A673 (cell line): ENCODE measurements around the gene RAB11FIP3. TPM values are rescaled to one million over a fixed set of nuclear protein-coding genes. Genes with fewer than 3 reads are reported as not detected.

Source experiments
- BruUV-seq: library from RNA; stranded (reverse); fragments of 400-500 nt; replicated peaks from 2 replicates; lab custom pipeline; 2021; lab: Mats Ljungman, UMichigan
- CTCF ChIA-PET: fragments of 300-600 bp; sonication (Branson Sonifier 250); formaldehyde crosslinking; loops from one replicate; lab custom pipeline; 2022; ENCODE audit warnings: antibody characterized with exemption; lab: Charles Lee
- POLR2A ChIA-PET: fragments of 300-600 bp; sonication (Branson Sonifier 250); formaldehyde crosslinking; loops from one replicate; lab custom pipeline; 2022; ENCODE audit warnings: antibody characterized with exemption; ENCODE audit not compliant: low non-redundant PET; lab: Charles Lee
- DNase-seq: peaks from one replicate; pipeline ENCODE4 v3.0.0-alpha.2; 2015; ENCODE audit warnings: low spot score
- H3K27ac ChIP-seq: fragments of 200-600 bp; sonication (generic); 2 replicates; pipeline ENCODE4 v1.5.1; 2016; ENCODE audit warnings: mixed run types, low read depth, mild to moderate bottlenecking, mixed read lengths, antibody characterized with exemption, low read length; ENCODE audit not compliant: poor library complexity, severe bottlenecking
- H3K27me3 ChIP-seq: fragments of 200-600 bp; sonication (generic); replicated peaks from 2 replicates; pipeline ENCODE4 v1.6.1; 2017; ENCODE audit warnings: mixed run types, low read depth, mild to moderate bottlenecking, mixed read lengths, antibody characterized with exemption, low read length; ENCODE audit not compliant: insufficient read depth, poor library complexity
- H3K36me3 ChIP-seq: fragments of 200-600 bp; sonication (generic); 2 replicates; pipeline ENCODE4 v1.6.1; 2016; ENCODE audit warnings: mixed run types, mild to moderate bottlenecking, mixed read lengths, antibody characterized with exemption, low read length; ENCODE audit not compliant: insufficient read depth, poor library complexity, severe bottlenecking
- H3K4me1 ChIP-seq: fragments of 200-600 bp; sonication (generic); 2 replicates; pipeline ENCODE4 v1.6.1; 2017; ENCODE audit warnings: mixed run types, mild to moderate bottlenecking, mixed read lengths, antibody characterized with exemption, low read length; ENCODE audit not compliant: insufficient read depth, poor library complexity, severe bottlenecking
- H3K4me3 ChIP-seq: fragments of 200-600 bp; sonication (generic); 2 replicates; pipeline ENCODE4 v1.5.1; 2016; ENCODE audit warnings: low read depth, mixed run types, mild to moderate bottlenecking, mixed read lengths, low read length; ENCODE audit not compliant: poor library complexity, severe bottlenecking
- H3K9me3 ChIP-seq: fragments of 200-600 bp; sonication (generic); 2 replicates; pipeline ENCODE4 v1.6.1; 2016; ENCODE audit warnings: mixed run types, low read depth, mild to moderate bottlenecking, mixed read lengths, antibody characterized with exemption, low read length; ENCODE audit not compliant: poor library complexity, severe bottlenecking
- EZH2 ChIP-seq: fragments of 200-600 bp; sonication (generic); IDR thresholded peaks from 2 replicates; pipeline ENCODE4 v1.6.1; 2017; ENCODE audit warnings: borderline replicate concordance, low read depth, mild to moderate bottlenecking, mixed read lengths, antibody characterized with exemption, low read length; ENCODE audit not compliant: poor library complexity, severe bottlenecking
- intact Hi-C: fragments of 100-400 bp; cut with micrococcal nuclease; formaldehyde crosslinking; loops from one replicate; pipeline ENCODE4 v1.10.0; 2022; ENCODE audit not compliant: unreplicated experiment
- total RNA-seq: library from RNA; stranded (reverse); gene quantifications from 2 replicates; pipeline ENCODE4 v1.2.3, GENCODE V29; 2021
- TF ChIP-seq, protein P1 (sequence below): fragments of 300-800, 200-600 bp; sonication (generic); conservative IDR thresholded peaks from 2 replicates; pipeline ENCODE4 v1.5.1; 2017; ENCODE audit warnings: low read depth, mild to moderate bottlenecking, antibody characterized with exemption, low read length, moderate library complexity, mixed read lengths

The RAB11FIP3 gene
- total RNA-seq, 1 experiment from 2014 or later = 44.8 TPM

DNA sequence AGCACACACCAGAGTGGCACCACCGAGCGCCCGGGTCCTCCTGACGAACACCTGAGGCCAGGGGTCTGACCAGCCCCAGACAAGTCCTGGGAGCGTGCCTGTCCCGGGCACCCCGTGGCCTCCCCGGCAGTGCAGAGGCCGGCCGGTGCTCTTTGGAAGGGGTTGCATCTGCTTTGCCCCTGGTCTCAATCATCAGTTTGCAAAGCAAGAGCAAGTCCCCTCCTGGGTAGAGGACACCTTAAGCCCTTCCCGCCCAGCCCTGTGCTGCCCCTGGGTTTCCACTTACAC lies 90.4 kb downstream of the RAB11FIP3 start:
- no TSS peak for BruUV-seq
- POLR2A ChIA-PET = no interaction called here
- CTCF ChIA-PET = no interaction called here

DNA sequence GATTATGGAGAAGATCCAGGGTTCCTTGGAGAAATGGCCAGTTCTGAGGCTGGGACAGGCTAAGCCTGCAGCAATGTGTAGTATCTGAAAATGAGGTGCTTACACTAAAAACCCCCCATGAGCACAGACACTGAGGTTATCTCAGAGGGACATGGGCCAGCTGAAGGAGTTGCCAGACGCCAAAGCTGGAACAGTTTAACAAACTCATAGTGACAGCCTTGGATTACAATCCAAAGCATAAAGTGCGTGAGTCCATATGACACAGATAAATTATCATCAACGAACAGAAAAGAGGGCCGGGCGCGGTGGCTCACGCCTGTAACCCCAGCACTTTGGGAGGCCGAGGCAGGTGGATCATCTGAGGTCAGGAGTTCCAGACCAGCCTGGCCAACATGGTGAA lies 90.9 kb downstream of the RAB11FIP3 start:
- no peaks in the 10 kb centered on the region for H3K9me3 ChIP-seq
- no peaks in the 10 kb centered on the region for H3K27me3 ChIP-seq
- no peak for TF ChIP-seq EZH2
- TF ChIP-seq, protein P1, sequence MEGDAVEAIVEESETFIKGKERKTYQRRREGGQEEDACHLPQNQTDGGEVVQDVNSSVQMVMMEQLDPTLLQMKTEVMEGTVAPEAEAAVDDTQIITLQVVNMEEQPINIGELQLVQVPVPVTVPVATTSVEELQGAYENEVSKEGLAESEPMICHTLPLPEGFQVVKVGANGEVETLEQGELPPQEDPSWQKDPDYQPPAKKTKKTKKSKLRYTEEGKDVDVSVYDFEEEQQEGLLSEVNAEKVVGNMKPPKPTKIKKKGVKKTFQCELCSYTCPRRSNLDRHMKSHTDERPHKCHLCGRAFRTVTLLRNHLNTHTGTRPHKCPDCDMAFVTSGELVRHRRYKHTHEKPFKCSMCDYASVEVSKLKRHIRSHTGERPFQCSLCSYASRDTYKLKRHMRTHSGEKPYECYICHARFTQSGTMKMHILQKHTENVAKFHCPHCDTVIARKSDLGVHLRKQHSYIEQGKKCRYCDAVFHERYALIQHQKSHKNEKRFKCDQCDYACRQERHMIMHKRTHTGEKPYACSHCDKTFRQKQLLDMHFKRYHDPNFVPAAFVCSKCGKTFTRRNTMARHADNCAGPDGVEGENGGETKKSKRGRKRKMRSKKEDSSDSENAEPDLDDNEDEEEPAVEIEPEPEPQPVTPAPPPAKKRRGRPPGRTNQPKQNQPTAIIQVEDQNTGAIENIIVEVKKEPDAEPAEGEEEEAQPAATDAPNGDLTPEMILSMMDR = no peak
- POLR2A ChIA-PET = no interaction called here
- no peak for DNase-seq
- no peak overlapping the region for H3K4me3 ChIP-seq
- no peaks in the 10 kb centered on the region for H3K4me1 ChIP-seq
- intact Hi-C loops = no loop called here
- CTCF ChIA-PET = no interaction called here
- peaks cover 13% of the 10 kb centered on the region for H3K36me3 ChIP-seq
- no peak overlapping the region for H3K27ac ChIP-seq
- no TSS peak for BruUV-seq

More for the DNA sequence above, 90.4 kb downstream of the RAB11FIP3 start:
- no peaks in the 10 kb centered on the region for H3K4me1 ChIP-seq
- H3K4me3 ChIP-seq = no peak overlapping the region
- H3K27ac ChIP-seq = no peak overlapping the region
- H3K36me3 ChIP-seq = peaks cover 10% of the 10 kb centered on the region
- TF ChIP-seq, protein P1 = no peak
- TF ChIP-seq EZH2 = no peak
- H3K27me3 ChIP-seq = no peaks in the 10 kb centered on the region
- intact Hi-C loops = no loop called here
- DNase-seq = no peak
- no peaks in the 10 kb centered on the region for H3K9me3 ChIP-seq

DNA sequence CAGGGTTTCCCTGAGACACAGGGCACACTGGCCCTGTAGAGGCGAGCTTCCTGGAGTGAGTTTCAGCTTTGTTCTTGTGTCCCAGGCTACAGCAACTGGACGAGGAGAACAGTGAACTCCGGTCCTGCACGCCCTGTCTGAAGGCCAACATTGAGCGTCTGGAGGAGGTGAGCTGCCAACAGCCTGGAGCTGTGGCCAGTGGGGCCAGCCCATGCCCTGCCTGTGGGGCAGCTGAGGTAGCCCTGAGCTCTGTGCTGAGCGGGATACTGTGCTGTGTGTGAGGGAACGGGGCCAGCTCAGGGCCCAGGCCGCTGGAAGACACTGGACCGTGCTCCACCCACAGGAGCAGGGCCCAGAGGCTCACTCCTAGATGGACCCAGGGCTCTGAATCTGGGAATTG lies 93.4 kb downstream of the RAB11FIP3 start:
- BruUV-seq = no TSS peak
- peaks cover 13% of the 10 kb centered on the region for H3K36me3 ChIP-seq
- no peak for TF ChIP-seq EZH2
- TF ChIP-seq, protein P1 = no peak
- H3K4me1 ChIP-seq = no peaks in the 10 kb centered on the region
- DNase-seq = no peak
- no peak overlapping the region for H3K4me3 ChIP-seq
- POLR2A ChIA-PET = no interaction called here
- intact Hi-C loops = no loop called here
- no peak overlapping the region for H3K27ac ChIP-seq
- no peaks in the 10 kb centered on the region for H3K27me3 ChIP-seq
- CTCF ChIA-PET = no interaction called here
- no peaks in the 10 kb centered on the region for H3K9me3 ChIP-seq
